ENCODE data around the gene MBIP. TPM values are rescaled to one million over a fixed set of nuclear protein-coding genes. Genes with fewer than 3 reads are reported as not detected.
"Not testable (repeated sequence)": the region's sequence is repeated elsewhere in the genome, so short reads cannot be mapped to it uniquely, and the experiment has no call there.

Gene MBIP, protein sequence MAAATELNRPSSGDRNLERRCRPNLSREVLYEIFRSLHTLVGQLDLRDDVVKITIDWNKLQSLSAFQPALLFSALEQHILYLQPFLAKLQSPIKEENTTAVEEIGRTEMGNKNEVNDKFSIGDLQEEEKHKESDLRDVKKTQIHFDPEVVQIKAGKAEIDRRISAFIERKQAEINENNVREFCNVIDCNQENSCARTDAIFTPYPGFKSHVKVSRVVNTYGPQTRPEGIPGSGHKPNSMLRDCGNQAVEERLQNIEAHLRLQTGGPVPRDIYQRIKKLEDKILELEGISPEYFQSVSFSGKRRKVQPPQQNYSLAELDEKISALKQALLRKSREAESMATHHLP
- polyA plus RNA-seq (ENCODE audit: insufficient read length in 4 of 4) = 10 to 100 TPM; 50.1 to 57.8 (median 52.3) TPM

DNA sequence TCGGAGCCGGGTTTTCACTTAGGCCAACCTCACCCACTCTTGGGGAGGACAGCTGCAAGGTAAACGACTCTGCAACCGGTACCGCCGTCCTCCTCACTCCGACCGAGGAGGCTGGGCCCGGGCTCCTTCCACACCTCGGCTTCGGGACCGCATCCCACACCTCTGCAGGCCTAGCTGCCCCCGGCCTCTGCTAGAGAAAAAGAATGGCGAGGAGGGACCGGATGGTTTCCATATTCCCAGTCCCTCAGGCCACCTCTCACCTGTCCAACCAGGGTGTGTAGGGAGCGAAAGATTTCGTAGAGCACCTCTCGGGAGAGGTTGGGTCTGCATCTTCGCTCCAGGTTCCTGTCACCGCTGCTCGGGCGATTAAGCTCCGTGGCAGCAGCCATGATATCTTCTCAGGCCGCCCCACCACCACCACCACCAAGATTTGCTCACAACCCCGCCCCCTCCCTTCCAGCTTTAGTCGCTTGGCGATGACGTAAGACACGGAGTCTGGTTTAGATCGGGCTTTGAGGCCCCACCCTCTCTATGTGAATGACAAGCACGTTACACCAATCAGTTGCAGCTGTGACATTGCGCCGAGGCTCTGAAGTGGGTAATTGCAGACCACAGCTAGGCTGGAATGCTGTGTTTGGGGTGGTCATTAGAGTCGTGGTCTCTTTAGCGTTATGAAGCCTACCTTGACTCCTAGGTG is at the start of gene MBIP:
TSS of gene MBIP (minus strand) at position 438 of the 697 bp plus-strand sequence. CDS start at position 389, 49 bp downstream.
- peak; percentile 86 to 98 (median 92) for DNase-seq (ENCODE audit: low read depth in 4 of 4, low spot score in 2 of 4)

DNA sequence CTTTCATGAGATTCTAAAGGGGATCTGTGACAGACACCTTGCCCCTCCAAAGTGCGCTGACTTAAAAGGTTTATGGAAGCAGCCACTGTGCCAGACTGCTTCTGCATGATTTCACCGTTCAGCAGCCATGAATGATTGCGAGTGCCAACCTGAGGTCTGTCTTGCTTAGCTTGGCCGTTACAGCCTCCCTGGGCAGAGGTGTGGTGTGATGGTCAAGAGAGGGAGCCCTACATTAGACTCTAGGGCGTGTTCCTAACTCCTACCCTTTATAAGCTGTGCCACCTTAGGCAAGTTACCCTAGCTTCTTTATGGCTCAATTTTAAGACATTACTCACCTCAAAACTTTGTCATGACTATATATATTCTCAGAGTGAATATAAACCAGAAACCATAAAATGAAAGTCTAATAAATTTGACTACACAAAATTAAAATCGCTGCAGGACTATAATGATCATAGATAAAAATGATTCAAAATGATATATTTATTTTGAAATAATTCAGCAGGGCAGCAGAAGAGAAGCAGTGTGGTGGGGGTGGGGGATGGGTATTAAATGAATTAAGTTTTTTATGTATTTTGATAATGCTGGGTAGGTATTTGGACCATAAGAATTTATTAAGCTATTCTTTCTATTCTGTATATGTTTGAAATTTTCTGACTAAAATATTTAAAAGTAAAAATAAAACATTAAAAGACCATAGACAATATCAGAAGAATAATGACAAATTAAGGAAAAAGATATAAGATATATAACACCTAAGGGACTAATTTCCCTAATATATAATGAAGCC is 47.7 kb upstream of the MBIP start:
- DNase-seq (ENCODE audit: low read depth in 4 of 4, low spot score in 2 of 4) = no peak

DNA sequence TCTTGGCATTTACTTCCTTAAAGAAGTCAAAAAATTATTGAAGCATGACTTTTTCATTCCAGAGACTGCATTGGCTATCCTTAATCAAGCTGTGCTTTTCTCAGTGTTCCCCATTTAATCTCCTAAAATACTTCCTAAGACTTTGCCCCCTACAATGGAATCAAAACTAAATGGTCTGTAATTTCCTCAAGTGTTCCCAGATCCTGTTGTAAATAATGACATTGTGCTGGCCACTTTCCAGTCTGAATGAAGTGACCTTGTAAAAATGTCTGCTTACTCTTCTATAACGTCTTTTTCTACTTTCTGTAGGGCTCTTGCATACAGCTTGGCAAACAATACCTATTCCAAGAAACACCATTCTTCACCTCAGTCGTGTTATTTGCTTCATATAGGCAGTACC is 45.3 kb upstream of the MBIP start:
- DNase-seq (ENCODE audit: low read depth in 4 of 4, low spot score in 2 of 4) = no peak

DNA sequence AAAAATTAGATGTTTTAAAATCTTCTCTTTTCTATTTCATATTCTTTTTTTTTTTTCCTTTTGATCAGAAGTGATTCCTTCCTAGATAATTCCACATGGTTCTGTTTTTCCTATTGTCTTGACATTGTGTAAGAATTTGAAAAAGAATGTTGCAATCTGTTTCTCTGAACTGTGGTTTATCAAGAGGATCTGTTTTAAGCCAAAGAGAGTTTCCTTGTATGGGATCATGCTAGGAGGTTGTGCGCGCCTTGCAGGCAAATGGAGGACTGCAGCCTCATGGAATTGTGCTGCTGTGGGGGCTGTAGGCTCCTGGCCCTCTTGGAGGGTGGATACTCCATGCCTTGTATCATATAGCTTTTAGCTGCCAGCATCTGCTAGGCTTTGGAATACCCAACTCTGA is 43.3 kb upstream of the MBIP start:
- no peak for DNase-seq (ENCODE audit: low read depth in 4 of 4, low spot score in 2 of 4)

DNA sequence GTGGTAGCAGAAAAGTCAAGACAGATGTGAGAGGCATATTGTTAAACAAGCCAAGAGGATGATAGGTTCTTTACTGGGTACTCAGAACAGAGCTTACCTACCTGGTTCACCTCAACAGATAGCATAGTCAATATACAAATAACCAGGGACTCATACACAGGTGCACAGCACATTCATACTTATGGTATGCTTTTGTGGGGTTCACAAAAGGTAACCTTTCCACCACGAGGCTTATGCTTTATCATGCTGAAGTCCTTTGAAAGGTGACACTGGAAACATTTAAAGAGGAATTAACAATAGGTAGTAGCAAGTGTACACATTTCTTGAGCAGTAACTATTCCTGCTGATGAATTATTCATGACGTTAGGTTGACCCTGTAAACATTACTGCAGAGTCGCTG is 42.2 kb upstream of the MBIP start:
- DNase-seq (ENCODE audit: low read depth in 4 of 4, low spot score in 2 of 4) = no peak

DNA sequence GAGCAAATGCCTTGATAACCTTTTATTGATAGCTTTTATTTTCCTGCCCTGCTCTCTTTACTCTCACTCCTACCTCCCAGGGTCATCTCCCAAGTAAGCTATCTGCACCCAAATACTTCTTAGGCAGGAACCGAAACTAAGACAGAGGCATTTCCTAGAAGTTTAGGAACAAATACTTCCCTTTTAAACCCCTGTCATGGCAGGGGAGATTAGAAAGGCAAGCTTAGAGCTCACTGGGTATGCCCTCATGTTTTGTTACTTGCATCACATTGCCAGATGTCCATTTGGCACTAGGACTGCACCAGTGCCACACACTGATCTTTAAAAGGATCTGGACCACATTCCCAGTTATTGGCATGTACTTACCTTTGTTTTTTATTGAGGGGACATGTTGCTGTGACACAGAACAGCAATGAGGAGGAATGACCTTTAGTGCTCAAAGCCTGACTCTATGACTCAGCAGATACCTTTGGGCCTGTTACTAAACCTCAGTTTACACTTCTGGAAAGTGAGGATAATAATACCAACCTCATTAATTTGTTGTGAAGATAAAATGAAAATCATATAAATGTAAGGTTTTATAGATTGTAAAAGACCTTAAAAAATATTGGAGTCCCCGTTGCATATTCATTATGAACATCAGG is 40.9 kb upstream of the MBIP start:
- DNase-seq (ENCODE audit: low read depth in 4 of 4, low spot score in 2 of 4) = no peak

DNA sequence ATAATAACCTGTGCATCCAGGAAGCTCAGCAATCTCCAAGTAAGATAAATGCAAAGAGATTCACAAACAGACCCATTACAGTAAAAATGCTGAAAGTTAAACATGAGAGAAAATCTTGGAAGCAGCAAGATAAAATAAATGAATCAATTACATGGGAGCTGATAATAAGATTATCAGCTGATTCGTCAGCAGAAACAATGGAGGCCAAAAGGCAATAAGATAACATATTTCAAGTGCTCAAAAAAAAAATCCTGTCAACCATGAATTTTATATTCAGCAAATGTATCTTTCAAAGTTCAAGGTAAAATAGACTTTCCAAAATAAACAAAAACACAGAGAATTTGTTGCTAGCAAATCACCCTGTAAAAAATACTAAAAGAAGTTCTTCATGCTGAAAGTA is 36.4 kb upstream of the MBIP start:
- DNase-seq (ENCODE audit: low read depth in 4 of 4, low spot score in 2 of 4) = no peak

DNA sequence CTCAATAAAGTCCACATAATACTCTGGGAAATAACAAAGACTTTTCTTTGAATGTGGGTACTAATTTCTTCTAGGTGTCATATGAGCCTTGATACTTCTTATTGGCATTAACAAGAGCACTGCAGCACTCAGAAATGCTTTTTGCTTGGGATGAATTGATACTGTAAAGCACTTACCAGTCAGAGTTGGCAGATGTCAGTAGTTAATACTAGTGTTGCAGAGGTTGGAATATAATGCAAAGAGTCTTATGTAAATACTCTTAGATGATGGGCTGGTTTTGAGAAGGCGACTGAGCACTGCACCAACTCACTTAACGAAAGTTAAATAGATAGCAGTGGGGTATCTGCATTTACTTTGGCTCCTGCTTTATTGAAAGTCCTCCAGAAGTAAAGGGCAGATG is 25.6 kb upstream of the MBIP start:
- no peak for DNase-seq (ENCODE audit: low read depth in 4 of 4, low spot score in 2 of 4)

DNA sequence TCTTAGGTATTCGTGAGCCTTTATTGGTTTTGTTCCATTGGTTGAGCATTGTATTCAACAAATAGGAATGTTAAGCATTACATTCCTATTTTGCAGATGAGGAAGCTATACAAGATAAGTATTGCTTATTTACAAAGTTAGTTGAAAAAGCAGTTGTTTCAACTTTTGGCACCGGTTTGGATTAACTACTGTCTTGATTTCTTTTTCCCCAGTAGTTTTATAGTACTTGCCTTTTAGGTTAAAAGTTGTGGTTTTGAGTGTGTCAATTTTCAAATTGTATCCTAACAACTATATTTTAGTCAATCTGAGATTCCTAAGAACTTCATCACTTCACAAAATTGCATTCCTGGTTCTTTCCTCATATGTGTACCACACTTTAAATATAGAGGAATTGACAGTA is 23.8 kb upstream of the MBIP start:
- no peak for DNase-seq (ENCODE audit: low read depth in 4 of 4, low spot score in 2 of 4)

DNA sequence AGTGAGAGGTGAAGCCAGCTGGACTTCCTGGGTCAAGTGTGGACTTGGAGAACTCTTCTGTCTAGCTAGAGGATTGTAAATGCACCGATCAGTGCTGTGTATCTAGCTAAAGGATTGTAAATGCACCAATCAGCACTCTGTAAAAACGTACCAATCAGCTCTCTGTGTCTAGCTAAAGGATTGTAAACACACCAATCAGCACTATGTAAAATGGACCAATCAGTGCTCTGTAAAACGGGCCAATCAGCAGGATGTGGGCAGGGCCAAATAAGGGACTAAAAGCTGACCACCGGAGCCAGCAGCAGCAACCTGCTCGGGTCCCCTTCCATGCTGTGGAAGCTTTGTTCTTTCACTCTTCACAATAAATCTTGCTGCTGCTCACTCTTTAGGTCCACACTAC is 21.4 kb upstream of the MBIP start:
- not testable (repeated sequence) for DNase-seq (ENCODE audit: low read depth in 4 of 4, low spot score in 2 of 4)

DNA sequence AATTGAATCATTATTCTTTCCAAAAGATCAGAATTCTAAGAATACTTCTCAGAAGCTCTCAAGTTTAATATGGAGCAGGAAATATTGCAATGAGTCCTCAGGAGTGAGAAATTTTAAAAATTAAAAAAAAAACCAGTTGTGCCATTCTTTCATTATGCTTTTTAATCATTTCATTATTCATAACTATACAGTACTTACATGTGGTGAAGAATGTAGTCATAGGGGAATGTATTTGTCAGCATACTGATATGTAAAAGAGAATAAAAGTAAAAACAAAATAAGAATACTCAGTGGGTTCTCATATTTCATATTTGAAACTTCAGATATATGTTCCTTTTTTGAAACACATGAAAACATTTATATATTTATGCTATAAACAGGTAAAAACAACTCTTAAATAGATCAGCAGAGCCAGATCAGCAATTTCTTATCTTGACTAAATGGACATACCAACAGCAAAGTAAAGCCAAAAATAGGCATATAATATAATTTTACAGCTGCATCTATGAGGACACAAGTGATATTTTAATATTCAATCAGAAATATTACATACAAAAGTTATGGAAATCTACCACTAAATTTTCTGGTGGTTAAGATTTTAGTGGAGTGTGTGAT is 19.9 kb upstream of the MBIP start:
- no peak for DNase-seq (ENCODE audit: low read depth in 4 of 4, low spot score in 2 of 4)

DNA sequence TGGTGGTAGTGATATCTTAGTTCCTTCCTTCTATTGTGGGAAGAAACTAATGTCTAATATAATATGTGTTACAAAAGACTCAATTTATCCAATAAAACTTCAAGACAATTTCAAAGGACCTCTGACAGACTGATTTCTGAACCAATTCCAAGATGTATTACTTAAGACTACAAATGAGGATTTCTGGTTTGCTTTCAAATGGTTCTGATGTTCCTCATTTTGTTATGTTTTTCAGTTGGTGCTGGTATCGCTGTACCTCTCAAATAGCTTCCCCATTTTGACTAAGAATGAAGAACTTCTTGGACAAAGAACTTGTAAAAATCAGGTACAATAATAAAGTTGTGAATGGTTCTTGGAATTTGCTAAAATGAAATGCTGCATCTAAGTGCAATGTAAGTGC is 19.4 kb upstream of the MBIP start:
- DNase-seq (ENCODE audit: low read depth in 4 of 4, low spot score in 2 of 4) = no peak

DNA sequence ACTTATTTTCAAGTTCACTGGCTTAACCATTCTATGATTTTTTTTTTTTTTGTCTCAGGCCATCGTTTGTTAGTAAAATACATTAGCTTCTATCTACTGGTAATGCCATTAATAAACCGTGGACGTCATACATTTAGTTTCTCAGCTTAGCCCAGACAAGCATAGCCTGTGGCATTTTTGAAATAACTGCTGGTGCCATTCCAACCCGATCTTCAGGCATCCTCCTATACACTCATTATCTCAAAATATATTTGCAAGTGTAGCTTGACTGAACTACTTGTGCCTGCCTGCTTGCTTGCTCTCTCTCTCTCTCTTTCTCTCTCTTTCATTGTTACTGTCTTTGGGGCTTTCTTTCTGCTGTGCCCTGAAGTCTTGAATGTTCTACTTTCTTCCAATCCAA is 12.7 kb upstream of the MBIP start:
- no peak for DNase-seq (ENCODE audit: low read depth in 4 of 4, low spot score in 2 of 4)

DNA sequence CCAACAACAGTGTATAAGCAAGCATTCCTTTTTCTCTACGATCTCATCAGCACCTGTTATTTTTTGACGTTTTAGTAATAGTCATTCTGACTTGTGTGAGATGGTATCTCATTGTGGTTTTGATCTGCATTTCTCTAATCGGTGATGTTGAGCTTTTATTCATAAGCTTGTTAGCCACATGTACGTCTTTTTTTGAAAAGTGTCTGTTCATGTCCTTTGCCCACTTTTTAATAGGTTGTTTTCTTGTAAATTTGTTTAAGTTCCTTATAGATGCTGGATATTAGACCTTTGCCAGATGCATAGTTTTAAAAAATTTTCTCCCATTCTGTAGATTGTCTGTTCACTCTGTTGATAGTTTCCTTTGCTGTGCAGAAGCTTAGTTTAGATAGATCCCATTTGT is 7.1 kb upstream of the MBIP start:
- DNase-seq (ENCODE audit: low read depth in 4 of 4, low spot score in 2 of 4) = not testable (repeated sequence)

DNA sequence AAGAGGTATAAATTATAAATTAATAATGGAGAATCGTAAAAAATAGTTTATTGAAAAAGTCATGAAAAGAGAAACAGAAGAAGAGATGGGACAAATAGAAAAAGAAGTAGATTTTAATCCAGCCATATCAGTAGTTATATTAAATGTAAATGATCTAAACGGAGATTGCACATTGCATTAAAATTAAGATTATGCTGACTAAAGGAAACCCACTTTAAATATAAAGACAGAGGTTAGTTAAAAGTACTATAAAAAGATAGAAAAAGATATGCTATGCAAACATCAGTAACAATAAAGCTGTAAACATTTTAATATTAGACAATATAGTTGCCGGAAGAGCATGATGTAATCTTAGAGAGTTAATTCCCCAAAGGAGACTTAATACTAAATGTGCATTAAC is 5.4 kb upstream of the MBIP start:
- no peak for DNase-seq (ENCODE audit: low read depth in 4 of 4, low spot score in 2 of 4)

DNA sequence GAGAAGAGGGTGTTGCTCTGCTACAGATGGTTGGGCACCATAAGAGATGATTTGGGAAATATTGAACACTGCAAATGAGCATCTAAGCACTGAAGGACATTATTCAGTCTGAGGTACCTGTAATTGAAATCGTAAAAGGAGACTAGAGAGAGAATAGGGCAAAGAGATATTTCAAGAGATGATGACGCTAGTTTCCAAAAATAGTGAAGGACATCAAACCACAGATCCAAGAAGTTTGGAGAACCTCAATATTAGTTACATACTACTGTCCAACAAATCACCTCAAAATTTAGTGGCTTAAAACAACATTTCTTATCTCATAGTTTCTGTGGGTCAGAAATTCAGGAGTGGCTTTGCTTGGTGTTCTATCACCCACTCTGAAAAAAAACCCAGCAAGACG is 4.5 kb upstream of the MBIP start:
- DNase-seq (ENCODE audit: low read depth in 4 of 4, low spot score in 2 of 4) = no peak

DNA sequence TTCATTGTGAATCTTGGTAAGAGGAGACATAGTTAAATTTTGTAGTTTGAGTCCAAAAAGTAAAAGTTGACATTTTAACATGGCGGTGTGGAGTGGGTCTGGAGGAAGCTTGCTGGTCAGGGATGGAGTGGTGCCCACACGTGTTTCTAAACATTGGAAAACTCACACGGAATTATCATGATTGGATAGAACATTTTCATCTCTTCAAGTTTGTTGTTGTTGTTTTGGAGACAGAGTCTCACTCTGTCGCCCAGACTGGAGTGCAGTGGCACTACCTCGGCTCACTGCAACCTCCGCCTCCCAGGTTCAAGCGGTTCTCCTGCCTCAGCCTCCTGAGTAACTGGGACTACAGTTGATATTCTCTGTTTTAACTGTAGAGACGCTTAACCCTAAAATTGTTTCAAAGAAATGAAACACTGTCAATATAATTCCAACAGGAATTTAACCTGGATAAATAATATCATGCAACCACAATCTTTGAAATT is 502 bp upstream of the MBIP start:
- no peak for DNase-seq (ENCODE audit: low read depth in 4 of 4, low spot score in 2 of 4)

DNA sequence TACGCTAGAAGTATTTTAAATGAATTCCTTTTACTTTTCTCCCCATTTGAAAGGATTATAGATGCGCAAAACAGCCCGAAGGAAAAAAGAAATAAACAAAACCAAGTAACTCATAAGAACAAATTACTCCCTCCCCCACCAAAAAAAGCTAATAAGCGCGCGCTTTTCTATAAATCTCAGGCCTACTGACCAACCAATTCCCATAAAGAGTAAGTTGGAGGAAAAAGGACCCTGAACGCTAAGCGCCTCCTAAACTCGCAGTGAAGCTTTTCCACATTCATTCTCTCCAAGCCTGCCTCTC is 588 bp downstream of the MBIP start:
- DNase-seq (ENCODE audit: low read depth in 4 of 4, low spot score in 2 of 4) = no peak

DNA sequence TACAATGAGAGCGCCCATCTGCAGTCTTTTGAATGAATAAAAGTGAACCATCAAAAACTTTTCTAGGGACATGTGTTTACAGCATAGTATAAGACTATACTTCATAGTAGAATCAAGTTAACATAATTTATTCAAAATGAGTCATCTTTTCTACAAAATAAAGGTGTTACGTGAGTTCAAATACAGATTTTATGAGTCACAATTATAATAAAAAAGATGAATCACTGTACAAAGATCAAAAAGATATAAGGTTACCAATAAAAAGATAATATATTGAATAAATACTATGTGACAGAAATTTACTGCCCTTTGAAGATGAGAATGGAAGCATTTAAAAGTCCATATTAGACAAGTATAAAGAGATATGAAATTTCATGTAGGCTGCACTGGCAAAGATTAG is 2.8 kb downstream of the MBIP start:
- no peak for DNase-seq (ENCODE audit: low read depth in 4 of 4, low spot score in 2 of 4)

DNA sequence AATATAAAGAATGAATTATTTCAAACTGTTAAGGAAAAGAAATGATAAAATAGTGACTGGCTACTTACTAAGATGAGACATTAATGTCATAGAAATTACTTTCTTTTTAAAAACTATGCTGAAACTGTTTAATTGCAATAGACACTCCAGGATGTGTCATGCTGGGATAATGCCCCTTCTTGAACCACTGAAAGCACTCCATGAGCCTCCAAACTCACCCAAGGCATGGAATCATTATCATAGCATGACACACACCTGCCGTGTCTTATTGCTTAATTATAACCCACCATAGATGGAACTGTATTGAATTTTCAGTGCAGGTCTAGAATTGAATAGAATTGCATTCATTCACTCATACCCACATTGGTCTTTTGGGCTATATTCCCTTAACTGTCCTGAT is 4.3 kb downstream of the MBIP start:
- DNase-seq (ENCODE audit: low read depth in 4 of 4, low spot score in 2 of 4) = no peak
